GM19351 (cell line): ENCODE data around the gene SMAD2.

Source experiments
- ATAC-seq: cut with Tn5 transposase; IDR thresholded peaks from one replicate; pipeline ENCODE4 v1.9.1; 2021; ENCODE audit warnings: mild to moderate bottlenecking, moderate library complexity; ENCODE audit not compliant: unreplicated experiment

The SMAD2 gene

GRCh38 chr18:47932603-47933002, 2.1 kb upstream of the SMAD2 start:
- ATAC-seq = no peak

- no peak for ATAC-seq
Observed at GRCh38 chr18:47932190-47932589, 1.7 kb upstream of the SMAD2 start.

- no peak for ATAC-seq
Observed at GRCh38 chr18:47931718-47932103, 1.3 kb upstream of the SMAD2 start.

DNA sequence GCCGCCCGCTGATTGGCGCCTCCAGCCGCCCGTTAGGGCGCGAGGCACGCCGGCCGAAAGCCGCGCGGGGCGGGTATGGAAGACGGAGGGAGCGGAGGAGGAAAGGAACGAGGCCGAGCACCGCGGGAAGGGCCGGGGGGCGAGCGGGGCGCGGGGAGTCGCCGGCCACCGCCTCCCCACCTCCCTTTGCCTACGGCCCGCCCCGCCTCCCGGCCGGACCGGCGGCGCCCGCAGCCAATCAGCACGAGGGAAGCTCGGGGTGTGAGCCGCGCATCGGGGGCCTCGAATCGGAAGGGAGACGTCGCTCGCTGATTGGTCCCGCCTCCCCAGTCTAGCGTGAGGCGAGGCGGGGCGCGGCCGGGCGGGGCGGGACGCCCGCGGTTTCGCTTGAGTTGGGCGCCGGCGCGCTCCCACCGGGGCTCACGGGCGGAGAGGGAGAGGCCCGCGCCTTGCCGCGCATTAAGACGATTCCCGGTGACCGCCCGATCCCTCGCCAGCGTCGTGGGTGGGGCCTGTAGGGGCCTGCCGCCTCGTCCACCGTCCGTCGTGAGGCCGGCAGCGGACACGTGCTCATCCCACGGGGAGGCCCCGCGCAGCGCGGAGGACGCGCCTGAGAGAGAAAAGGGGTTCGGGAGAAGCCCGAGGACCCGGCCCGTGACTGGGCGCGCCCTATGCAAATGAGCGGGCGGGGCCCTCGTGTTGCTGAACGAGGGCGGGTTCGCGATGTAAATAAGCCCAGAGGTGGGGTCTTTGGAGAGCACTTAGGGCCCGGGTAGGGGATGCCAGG, 665 bp upstream of the SMAD2 start:
- ATAC-seq = peak; percentile 78

DNA sequence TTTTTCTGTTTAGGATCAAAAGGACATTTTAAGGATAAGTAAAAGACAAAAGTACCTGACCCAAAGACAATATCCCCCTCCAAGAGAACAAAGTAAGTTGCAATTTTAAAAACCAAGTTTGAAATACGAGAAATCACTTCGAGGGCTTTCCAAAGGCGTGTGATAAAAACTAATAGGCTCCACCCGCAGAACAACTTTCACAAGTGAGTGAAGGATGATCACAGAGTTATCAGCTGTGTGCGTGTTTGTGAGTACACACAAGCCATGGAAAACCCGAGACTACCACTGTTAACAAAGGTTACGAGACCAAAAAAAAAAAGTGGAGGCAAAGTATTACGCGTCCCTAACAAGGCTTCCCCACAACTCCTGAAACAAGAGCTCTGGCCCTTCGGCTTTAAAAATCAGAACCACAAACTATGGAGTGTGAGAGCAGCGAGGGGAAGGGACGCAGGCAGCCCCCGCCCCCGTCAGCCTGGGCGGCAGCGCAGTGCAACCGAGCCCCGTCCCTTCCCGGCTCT, 719 bp downstream of the SMAD2 start:
- peak; percentile 2 for ATAC-seq

DNA sequence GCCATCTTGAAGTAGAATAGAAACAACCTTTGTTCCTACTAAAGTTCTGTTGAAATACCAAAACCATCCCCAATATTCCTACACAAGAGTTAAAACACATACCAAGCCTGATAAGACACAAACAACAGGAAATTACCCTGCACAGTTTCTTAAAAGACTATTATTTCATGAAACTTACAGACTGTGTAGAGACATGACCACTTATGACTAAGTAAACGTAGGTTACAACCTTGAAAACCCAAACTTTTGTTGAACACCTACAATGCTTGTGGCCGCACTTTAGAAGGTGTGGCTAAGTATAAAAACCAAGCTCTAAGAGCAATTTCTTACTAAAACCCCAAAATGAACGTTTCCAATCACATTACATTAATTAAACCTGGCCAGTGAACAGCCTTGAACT, 2.0 kb downstream of the SMAD2 start:
- ATAC-seq = no peak

- no peak for ATAC-seq
Observed at GRCh38 chr18:47926101-47926850, 4.2 kb downstream of the SMAD2 start.

DNA sequence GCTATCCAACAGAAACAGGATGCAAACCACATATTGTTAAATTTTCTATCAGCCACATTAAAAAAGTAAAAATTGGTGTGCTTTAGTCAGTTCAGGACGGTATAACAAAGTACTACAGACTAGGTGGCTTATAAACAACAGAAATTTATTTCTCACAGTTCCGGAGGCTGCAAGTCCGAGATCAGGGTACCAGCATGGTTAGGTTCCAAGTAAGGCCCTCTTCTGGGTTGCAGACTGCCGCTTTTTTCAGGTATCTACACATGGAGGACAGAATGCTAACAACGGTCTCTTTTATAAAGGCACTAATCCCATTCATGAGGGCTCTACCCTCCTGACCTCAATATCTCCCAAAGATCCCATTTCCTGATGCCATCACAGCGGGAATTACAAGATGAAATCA, 10.5 kb downstream of the SMAD2 start:
- ATAC-seq = no peak

GRCh38 chr18:47917923-47918610, 12.4 kb downstream of the SMAD2 start:
- peak; percentile 66 for ATAC-seq

DNA sequence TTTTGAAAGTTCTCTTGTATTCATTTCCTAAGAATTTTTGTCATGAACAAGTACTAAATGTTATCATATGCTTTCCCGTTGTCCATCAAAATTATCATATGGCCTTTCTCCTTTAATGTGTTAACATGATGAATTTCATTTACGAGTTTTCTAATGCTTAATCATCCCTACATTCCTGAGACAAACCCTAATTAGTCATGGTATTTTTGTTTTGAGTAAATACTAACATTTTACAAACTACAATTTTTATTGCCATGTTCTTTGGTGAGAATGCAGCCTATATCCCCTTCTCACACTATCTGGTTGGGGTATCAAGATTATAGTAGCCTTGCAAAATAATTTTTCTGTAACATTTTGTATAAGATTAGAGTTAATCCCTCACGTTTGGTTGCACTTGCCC, 14.5 kb downstream of the SMAD2 start:
- ATAC-seq = no peak

DNA sequence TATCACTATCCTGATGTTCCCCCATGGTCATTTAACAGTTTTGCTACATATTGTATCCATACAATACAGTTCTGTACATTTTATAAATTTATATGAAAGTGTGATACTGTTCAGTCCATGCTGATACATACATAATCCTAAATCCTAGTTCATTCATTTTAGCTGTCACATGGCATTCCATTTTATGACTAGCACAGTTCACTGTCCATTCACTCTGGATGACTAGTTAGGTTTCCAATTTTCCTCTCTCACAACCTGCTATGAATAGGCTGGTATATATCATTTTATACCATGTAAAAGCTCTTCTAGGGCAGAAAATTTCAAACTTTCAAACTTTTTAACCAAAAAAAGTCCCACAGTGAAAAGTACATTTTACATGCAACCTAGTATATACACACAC, 15.2 kb downstream of the SMAD2 start:
- ATAC-seq = no peak

DNA sequence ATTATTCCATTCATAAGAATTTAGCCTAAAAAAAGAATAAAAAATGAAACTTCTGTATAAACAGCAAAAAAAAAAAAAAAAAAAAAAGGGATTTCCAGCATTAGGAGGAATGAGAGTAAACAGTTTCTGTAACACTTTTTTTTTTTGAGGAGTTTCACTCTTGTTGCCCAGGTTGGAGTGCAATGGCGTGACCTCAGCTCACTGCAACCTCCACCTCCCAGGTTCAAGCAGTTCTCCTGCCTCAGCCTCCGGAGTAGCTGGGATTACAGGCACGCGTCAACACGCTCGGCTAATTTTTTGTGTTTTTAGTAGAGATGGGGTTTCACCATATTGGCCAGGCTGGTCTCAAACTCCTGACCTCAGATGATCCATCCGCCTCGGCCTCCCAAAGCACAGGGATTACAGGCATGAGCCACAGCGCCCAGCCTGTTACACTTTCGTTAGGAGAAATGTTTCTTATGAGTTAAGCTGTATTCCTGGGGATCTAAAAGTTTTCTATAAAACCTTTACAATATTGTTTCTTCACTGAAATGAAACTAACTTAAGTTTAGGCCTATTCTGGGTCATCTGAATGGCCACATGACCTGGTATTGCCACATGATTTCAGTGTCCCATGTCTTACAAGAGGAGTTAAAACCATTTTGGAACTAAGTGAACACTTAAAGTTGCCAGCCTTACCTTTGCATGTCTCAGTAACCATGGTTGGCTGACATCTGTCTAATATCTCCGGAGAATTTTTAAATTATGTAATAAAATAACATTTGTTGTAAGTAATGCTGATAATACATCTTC, 17.5 kb downstream of the SMAD2 start:
- no peak for ATAC-seq

GRCh38 chr18:47912343-47912742, 18.1 kb downstream of the SMAD2 start:
- no peak for ATAC-seq

DNA sequence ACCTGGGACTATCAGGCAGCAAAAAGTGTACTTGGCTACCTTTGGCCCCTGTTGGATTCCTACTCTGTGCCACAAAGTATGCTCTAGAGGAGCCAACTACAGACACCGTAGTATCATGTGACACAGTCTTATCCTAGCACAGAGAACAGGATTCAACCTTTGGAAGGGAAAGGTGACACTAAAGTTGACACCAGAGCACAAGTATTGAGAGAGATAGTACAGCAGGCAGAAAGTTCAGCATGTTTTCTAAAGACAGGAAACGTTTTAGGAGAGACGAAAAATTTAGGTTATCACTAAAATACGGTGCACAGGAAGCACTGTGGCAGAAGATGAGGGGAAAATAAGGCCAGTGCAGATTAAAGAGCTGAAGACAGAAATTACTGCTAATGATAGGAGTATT, 18.6 kb downstream of the SMAD2 start:
- no peak for ATAC-seq

DNA sequence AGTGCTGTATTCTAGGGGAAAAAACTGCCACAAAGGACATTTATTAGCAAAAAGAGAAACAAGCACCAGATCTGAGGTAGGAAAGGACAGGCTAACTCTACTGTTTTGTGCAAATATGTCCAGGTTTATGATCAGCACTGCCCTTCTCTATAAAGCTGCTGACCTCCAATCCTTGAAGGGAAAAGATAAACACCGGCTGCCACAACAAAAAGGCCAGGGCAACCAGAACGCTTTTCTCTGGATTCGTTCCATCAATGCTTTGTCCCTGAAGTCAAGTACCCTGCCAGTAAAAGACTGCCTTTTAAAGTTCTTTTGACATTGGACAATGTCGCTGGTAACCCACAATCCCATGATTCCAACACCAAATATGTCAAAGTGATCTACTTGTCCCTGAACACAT, 21.0 kb downstream of the SMAD2 start:
- ATAC-seq = no peak

GRCh38 chr18:47908592-47908991, 21.9 kb downstream of the SMAD2 start:
- ATAC-seq = no peak

DNA sequence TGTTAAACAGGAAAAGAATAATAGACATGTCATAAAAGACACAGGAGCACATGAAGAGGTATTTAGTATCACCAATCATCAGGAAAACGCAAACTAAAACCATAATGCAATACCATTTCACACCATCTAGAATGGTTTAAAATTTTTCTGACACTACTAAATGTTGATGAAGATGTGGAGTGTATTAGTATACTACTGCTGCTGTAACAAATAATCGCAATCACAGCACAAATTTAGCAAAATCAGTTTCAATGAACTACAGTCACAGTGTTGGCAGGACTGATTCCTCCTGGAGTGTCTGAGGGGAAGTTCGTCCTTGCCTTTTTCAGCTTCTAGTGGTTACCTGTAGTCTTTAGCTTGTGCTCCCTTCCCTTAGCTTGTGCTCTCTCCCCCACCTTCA, 24.1 kb downstream of the SMAD2 start:
- ATAC-seq = no peak

DNA sequence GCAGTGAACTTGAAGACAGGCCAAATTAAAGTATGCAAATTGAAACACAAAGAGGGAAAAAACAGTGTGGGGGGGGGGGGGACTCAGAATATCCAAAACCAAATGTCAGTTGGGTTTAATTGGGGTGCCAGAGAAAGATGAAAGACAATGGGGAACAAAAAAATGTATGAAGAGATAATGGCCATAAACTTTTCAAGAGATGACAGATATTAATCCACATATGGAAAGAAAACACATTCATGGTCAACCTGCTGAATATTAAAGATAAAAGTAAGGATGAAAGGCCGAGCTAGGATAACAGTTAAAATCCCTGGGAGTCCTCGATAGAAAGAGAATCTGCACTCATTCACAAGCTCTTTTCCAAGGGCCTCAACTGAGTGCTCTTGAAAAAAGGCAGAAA, 26.6 kb downstream of the SMAD2 start:
- ATAC-seq = no peak

DNA sequence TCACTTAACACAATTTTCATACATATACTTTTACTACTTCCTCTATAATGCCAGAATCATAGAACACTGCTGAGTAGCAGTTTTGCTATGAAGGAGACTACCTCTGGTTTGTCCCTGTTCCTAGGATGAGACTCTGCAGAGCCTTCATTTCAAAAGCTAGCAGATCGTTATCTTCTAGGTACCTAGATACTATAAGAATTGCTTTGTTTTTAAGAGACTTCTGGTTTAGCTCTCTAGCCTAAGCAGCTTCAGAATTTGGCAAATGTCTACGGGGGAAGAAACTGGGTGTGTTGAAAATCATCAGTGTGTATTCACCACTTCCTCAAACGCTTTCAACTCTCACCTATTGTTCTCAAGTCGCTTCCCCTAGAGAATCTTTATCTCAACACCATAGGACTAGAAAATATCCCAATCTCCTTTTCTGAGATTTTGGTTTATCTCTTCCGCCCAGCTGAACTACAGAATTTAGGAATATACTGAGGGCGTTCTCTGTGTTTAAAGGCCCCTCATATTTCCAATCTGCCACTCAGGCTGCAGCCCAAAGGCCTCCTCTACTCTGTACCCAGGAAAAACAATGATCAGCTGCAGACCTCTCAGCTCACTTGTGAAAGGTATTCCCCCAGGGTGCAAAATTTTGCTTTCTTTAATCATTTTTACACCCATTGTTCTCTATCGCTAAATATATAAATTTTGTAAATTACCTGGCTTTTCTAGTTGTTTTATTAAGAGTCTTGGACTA, 28.7 kb downstream of the SMAD2 start:
- ATAC-seq = peak; percentile 94
